Choroid plexus epithelial cell (primary cell): ENCODE results near the gene BACE1-AS.

Experiments
- DNase-seq: peaks from one replicate; pipeline ENCODE4 v3.0.0-alpha.2; 2010; ENCODE audit warnings: low read depth
- H3K4me3 ChIP-seq: 2 replicates; pipeline ENCODE4 v1.5.1; 2011; ENCODE audit warnings: low read depth, mild to moderate bottlenecking, control low read depth, low read length, moderate library complexity
- CTCF ChIP-seq: conservative IDR thresholded peaks from 2 replicates; pipeline ENCODE4 v1.5.1; 2011; ENCODE audit warnings: low read depth, mild to moderate bottlenecking, control low read depth, inconsistent platforms, low read length, moderate library complexity

Gene BACE1-AS

DNA sequence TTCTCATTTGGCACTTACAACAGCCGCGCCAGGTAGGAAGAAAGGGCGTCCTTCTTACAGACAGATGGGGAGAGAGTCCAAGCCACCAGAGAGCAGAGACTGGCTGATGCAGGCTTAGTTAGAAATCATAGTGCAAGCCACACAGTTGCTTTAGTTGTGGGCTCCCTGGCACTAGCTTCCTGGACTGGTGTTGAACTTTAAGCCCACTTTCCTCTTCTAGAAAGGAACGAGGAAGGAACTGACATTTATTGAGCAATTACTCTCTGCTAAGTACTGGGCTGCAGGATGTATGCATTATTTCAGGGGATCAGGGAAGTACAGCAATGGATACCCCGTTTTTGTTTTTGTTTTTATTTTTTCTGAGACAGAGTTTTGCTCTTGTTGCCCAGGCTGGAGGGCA lies 21.9 kb downstream of the BACE1-AS start:
- no peak for DNase-seq
- H3K4me3 ChIP-seq = no peak overlapping the region
- no peak for TF ChIP-seq CTCF

GRCh38 chr11:117313828-117314768 lies 23.0 kb downstream of the BACE1-AS start:
- no peak for TF ChIP-seq CTCF
- DNase-seq = no peak
- peak overlapping the region; percentile 78 for H3K4me3 ChIP-seq

- H3K4me3 ChIP-seq = peak overlapping the region; percentile 78
- DNase-seq = no peak
- no peak for TF ChIP-seq CTCF
These were observed 23.7 kb downstream of the BACE1-AS start for GRCh38 chr11:117314840-117315239.

DNA sequence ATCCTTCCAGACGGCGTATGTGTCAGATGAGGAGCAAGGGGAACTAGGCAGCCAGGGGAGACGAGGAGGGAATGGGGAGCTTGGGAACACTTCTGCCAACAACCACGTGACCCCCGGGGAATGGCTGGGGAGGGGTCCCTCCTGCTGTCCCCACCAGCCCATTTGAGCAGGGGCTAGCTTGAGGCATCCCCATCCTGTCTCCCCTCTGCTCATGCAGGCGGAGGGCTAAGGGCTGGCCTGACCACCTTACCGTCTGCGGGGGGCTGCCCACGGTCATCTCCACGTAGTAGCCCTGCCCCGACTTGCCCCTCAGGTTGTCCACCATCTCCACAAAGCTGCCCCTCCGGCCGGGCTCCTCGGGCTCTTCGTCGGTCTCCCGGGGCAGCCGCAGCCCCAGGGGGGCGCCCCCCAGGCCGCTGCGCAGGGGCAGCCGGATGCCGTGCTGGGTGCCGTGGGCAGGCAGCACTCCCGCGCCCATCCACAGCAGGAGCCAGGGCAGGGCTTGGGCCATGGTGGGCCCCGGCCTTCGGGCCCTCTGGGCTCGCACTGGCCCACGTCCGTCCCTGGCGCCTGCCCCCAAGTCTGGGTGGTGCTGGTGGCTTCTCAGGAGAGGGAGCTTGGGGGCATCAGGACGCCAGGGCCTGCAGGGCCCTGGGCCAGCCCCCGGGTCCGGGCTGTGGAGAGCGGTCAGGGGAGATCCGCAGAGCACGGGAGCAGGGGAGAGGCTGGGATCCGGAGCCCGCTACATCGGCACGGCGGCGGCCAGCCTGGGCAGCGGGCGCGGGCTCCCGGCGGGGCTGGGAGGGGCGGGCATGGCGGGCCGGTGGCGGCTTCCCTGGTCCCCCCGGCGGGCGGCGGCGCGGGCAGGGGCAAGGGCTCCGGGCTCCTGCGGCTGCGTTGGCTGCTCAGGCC lies 24.4 kb downstream of the BACE1-AS start:
- TF ChIP-seq CTCF = no peak
- peak overlapping the region; percentile 78 for H3K4me3 ChIP-seq
- DNase-seq = no peak

DNA sequence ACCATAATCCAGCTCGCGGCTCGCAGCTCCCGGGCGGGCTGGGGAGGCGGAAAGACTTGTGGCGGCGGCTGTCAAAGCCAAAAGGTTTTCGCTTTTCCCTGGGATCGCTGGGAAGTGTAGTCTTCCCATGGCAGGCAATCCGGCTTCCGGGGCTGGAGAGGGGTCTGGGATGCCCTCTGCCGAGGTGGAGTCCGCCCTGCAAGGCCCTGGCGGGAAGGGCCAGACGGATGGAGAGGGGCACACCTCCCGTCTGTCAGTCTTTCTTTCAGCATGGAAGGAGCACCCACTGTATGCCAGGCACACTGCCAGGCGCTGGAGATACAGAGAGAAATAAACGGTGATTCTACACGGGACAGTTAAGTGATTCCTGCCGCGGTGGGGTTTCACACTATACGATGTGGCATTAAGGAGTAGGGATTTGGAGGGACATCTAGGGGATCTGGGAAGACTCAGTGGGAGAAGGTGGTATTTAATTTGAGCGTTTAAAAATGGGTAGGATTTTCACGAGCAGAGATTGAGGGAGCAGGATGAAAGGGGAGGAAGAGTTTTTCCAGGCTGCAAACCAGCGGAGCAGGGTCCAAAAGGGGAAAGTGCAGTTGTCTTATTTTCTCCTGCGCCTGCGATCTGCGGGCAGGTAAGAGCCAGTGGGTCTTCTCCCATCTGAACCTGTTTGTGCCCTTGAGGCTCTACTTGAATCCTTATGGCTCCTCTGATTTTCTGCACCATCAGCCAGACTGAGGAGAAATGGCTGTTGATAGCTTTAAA lies 25.2 kb downstream of the BACE1-AS start, which contains the start of gene BACE1:
BACE1 (minus strand) TSS at position 60 of the 765 bp plus-strand sequence. CDS start 461 bp downstream, outside the sequence.
- peak within 1 kb of the TSS; percentile 78 for H3K4me3 ChIP-seq
- DNase-seq = peak; percentile 82
- peak; percentile 53 for TF ChIP-seq CTCF

DNA sequence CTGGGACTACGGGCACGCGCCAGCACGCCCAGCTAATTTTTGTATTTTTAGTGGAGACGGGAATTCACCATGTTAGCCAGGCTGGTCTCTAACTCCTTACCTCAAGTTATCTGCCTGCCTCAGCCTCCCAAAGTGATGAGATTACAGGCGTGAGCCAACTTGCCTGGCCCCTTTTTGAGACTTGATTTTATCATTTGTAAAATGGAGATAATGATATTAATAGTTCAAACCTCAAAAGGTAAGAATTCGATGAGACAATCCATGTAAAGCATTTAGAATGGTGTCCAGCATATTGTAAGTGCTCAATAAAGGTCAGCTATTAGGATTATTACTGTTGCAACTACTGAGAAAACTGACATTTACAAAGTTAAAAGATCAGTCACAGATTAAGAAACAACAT lies 27.6 kb downstream of the BACE1-AS start:
- DNase-seq = no peak
- no peak for TF ChIP-seq CTCF
- H3K4me3 ChIP-seq = no peak overlapping the region
